BE2C (cell line): ENCODE results near the gene MGAT5.

Source experiments
- DNase-seq: peaks from one replicate; pipeline ENCODE4 v3.0.0-alpha.2; 2020
- H3K27me3 ChIP-seq: fragments of 250-450 bp; sonication (Bioruptor Pico); 2 replicates; pipeline ENCODE4 v1.5.1; 2020; ENCODE audit warnings: mild to moderate bottlenecking
- H3K36me3 ChIP-seq: fragments of 250-450 bp; sonication (Bioruptor Pico); 2 replicates; pipeline ENCODE4 v1.5.1; 2020; ENCODE audit warnings: mild to moderate bottlenecking
- H3K4me1 ChIP-seq: fragments of 250-450 bp; sonication (Bioruptor Pico); 2 replicates; pipeline ENCODE4 v1.5.1; 2020
- H3K4me3 ChIP-seq: 2 replicates; pipeline ENCODE4 v1.5.1; 2011; ENCODE audit warnings: low read depth, low read length
- H3K9me3 ChIP-seq: fragments of 250-450 bp; sonication (Bioruptor Pico); 2 replicates; pipeline ENCODE4 v1.5.1; 2020
- TF ChIP-seq, protein P1 (sequence below): IDR thresholded peaks from 2 replicates; pipeline ENCODE4 v1.5.1; 2012; ENCODE audit warnings: mild to moderate bottlenecking, low read depth, low read length

The MGAT5 gene

DNA sequence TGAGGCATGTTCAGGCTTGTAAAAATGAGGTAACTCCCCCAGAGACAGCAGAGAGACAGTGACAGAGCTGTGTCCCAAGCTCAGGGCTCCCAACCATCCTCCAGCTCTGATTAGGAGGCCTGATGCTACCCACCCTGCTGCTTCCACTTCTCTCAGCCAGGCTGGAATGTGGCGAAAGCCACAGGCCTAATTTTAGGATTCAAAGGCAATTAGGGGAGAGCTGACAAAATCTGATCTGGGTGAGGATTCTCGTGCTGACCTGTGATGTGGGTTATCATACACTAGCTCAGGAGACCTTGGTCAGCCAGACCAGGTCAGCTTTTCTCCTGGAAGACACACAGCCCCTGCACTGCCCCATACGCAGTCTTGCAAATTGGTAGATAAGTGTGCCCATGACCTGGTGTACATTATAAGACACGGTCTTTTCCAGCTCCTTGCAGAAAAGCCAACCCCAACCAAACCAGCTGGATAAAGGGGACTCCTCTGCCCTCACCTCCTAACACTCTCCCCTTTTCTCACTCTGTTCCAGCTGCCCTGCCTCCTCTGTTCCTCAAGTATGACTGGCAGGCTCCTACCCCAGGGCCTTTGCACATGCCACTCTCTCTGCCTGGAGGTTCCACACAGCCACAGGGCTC is 225.9 kb downstream of the MGAT5 start:
- H3K27me3 ChIP-seq = no peaks in the 10 kb centered on the region
- TF ChIP-seq, protein P1, sequence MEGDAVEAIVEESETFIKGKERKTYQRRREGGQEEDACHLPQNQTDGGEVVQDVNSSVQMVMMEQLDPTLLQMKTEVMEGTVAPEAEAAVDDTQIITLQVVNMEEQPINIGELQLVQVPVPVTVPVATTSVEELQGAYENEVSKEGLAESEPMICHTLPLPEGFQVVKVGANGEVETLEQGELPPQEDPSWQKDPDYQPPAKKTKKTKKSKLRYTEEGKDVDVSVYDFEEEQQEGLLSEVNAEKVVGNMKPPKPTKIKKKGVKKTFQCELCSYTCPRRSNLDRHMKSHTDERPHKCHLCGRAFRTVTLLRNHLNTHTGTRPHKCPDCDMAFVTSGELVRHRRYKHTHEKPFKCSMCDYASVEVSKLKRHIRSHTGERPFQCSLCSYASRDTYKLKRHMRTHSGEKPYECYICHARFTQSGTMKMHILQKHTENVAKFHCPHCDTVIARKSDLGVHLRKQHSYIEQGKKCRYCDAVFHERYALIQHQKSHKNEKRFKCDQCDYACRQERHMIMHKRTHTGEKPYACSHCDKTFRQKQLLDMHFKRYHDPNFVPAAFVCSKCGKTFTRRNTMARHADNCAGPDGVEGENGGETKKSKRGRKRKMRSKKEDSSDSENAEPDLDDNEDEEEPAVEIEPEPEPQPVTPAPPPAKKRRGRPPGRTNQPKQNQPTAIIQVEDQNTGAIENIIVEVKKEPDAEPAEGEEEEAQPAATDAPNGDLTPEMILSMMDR = no peak
- H3K4me3 ChIP-seq = no peak overlapping the region
- no peaks in the 10 kb centered on the region for H3K36me3 ChIP-seq
- no peak for DNase-seq
- H3K4me1 ChIP-seq = no peaks in the 10 kb centered on the region
- no peaks in the 10 kb centered on the region for H3K9me3 ChIP-seq

DNA sequence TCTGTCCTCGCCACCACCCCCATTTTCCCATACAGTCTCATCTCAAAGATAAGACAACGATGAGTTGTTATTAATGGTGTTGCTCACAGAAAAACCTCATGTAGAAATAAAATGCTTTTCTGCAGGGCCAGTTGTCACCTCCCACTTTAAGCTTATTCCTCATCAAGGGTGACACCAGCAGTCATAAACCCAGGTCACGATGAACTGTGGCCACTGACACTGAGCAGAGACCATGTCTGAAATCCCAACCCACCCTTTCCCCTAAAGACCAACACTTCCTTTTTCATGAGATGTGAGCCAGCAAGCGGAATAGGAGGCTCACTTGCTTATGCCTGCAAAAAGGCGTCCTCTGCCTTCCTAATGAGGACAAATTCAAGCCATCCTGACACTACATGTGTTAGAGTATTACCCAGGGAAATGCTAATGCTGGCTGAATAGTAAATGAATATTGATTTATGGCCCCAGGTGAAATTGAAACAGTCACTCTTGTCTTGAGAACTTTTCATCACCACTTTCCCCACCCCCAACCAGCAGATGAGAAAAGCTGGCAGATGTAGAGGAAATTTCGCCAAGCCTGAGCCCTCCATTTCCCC is 228.4 kb downstream of the MGAT5 start:
- Histone ChIP-seq H3K9me3 (no peaks in the 10 kb centered on the region), H3K4me3 (no peak overlapping the region), H3K27me3 (no peaks in the 10 kb centered on the region), H3K4me1 (no peaks in the 10 kb centered on the region), H3K36me3 (no peaks in the 10 kb centered on the region)
- DNase-seq = no peak
- TF ChIP-seq, protein P1 = no peak

DNA sequence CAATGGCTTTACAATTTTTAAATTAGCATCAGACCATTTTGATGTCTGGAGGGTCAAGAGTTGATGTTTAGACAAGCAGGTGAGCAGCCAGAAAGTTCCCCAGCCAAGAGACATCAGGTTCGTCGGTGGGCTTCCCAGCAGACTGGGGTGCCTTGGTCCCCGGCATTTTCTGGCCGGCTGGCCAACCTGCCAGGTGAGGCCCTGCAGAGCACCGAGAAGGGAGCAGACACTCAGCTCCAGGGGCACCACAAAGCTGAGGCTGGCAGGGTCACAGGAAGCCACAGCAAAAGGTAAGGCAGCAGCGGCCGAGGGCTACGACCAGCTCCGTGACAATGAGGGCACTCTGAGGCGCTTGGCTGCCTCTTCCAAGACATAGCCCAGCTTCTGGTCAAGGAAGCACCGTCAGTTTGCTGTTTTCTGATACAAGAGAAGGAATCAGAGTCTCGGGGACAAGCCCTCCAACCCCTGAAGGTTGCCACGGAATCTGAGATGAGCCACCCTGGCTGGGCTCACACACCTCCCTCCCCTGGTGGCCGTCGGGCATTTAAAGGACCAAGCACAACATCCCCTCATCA is 229.0 kb downstream of the MGAT5 start:
- TF ChIP-seq, protein P1 = no peak
- Histone ChIP-seq H3K9me3 (no peaks in the 10 kb centered on the region), H3K4me1 (no peaks in the 10 kb centered on the region), H3K27me3 (no peaks in the 10 kb centered on the region), H3K4me3 (no peak overlapping the region), H3K36me3 (no peaks in the 10 kb centered on the region)
- DNase-seq = no peak

DNA sequence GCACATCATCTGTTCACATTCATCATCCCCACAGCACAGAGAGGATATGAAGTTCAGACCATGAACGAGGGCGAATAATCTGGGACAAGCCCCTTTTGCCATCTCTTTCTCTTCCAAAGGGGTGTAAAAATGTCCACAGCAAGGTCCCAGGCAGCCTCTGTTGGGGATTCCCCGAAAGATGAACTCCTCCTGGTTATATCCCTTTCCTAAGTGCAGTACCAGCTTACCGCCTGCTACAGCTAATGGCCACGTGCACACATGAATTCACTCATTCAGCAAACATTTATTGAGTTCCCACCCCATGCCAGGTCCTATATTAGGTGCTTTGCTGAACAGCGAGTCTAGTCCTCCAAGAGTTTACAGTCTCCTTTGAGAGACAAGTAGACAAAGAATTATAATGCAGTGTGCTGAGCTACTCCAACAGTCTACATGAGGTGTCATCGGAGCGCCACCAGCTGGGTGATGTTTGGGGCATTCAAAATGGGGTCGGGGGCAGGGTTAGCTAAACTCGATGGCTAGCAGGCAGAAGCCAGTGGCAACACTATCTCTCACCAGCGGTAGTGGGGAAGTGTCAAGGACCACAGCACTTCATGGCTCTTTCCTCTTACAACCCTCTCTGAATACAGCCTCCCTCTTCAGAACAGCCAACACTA is 236.0 kb downstream of the MGAT5 start:
- Histone ChIP-seq H3K9me3 (no peaks in the 10 kb centered on the region), H3K4me1 (no peaks in the 10 kb centered on the region), H3K4me3 (no peak overlapping the region), H3K36me3 (no peaks in the 10 kb centered on the region), H3K27me3 (no peaks in the 10 kb centered on the region)
- TF ChIP-seq, protein P1 = no peak
- no peak for DNase-seq

DNA sequence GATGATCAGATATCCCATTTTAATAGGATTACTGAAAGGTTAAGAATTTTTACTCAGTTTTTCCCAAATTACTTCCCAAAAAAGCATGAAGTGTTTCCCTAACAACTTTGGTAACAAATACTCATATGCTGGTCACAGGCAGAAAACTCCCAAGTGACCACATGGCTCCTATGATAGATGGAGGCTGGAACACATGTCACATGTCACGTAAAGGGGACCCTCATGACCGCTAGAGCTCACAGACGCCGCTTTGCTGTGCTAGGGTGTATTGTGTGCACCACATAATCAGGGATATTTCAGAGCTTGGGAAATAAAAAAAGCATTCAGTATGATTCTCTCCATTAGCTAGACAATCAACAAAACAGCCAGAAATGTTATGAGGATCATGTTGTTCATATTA is 236.7 kb downstream of the MGAT5 start:
- H3K27me3 ChIP-seq = no peaks in the 10 kb centered on the region
- H3K4me1 ChIP-seq = no peaks in the 10 kb centered on the region
- no peak for DNase-seq
- H3K36me3 ChIP-seq = no peaks in the 10 kb centered on the region
- H3K9me3 ChIP-seq = no peaks in the 10 kb centered on the region
- TF ChIP-seq, protein P1 = no peak
- H3K4me3 ChIP-seq = no peak overlapping the region

DNA sequence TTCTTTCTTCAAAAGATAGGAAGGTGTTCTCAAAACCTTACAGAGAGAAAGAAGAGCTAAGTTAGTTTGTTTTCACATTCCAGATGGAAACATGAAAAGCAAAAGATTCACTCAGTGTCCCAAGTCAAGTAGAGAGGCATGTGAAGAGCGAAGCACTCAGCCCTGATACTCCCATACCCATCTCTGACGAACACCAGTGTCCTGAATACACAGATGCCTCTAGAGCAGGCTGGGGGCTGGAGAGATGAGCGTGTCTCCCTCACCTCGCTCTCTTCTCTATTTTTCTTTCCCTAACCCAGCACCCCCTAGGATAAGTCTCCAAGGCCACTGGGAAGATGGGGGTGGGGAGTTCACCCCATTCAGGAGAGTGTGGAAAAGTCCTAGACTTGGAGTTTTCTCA is 237.2 kb downstream of the MGAT5 start:
- DNase-seq = no peak
- Histone ChIP-seq H3K9me3 (no peaks in the 10 kb centered on the region), H3K4me3 (no peak overlapping the region), H3K36me3 (no peaks in the 10 kb centered on the region), H3K27me3 (no peaks in the 10 kb centered on the region), H3K4me1 (no peaks in the 10 kb centered on the region)
- TF ChIP-seq, protein P1 = no peak
